ENCODE results near the gene PDE4A. TPM values are rescaled to one million over a fixed set of nuclear protein-coding genes. Genes with fewer than 3 reads are reported as not detected.
A peak's percentile ranks its signal among the peaks of the same experiment; 100 is the strongest.

PDE4A gene
- total RNA-seq, 2 donors from 2014 or later: 14.5 to 15.1 TPM

DNA sequence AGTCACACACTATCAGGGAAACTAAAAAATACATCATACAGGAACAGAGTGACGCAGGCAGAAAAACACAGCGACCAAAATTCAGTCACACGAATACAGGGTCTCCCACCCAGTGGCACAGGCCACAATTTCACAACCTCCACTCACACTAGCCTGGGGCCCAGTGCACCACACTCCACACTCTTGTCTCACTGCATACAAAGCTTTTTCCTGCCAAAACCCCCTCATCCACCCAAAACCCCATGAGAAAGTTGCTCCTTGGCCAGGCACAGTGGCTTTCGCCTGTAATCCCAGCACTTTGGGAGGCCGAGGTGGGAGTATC is 95.7 kb downstream of the PDE4A start:
- no peak for TF ChIP-seq POLR2A (IDR thresholded peaks at IDR 0.05)
- no peak for TF ChIP-seq POLR2AphosphoS5 (IDR thresholded peaks at IDR 0.05)
- TF ChIP-seq, protein P1, sequence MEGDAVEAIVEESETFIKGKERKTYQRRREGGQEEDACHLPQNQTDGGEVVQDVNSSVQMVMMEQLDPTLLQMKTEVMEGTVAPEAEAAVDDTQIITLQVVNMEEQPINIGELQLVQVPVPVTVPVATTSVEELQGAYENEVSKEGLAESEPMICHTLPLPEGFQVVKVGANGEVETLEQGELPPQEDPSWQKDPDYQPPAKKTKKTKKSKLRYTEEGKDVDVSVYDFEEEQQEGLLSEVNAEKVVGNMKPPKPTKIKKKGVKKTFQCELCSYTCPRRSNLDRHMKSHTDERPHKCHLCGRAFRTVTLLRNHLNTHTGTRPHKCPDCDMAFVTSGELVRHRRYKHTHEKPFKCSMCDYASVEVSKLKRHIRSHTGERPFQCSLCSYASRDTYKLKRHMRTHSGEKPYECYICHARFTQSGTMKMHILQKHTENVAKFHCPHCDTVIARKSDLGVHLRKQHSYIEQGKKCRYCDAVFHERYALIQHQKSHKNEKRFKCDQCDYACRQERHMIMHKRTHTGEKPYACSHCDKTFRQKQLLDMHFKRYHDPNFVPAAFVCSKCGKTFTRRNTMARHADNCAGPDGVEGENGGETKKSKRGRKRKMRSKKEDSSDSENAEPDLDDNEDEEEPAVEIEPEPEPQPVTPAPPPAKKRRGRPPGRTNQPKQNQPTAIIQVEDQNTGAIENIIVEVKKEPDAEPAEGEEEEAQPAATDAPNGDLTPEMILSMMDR (IDR thresholded peaks at IDR 0.05): no peak
- Histone ChIP-seq H3K9me3 (no peaks in the 10 kb centered on the region), H3K27ac (no peak overlapping the region), H3K27me3 (replicated peaks; ENCODE audit: insufficient read depth) (no peaks in the 10 kb centered on the region), H3K4me1 (replicated peaks) (no peaks in the 10 kb centered on the region), H3K36me3 (no peaks in the 10 kb centered on the region), H3K4me3 (no peak overlapping the region)
- intact Hi-C loops (cut with DNase I): no loop called here
- DNase-seq (ENCODE audit: low spot score): no peak
- WGBS: 88% methylated on average over 5 of the region's 5 CpGs

DNA sequence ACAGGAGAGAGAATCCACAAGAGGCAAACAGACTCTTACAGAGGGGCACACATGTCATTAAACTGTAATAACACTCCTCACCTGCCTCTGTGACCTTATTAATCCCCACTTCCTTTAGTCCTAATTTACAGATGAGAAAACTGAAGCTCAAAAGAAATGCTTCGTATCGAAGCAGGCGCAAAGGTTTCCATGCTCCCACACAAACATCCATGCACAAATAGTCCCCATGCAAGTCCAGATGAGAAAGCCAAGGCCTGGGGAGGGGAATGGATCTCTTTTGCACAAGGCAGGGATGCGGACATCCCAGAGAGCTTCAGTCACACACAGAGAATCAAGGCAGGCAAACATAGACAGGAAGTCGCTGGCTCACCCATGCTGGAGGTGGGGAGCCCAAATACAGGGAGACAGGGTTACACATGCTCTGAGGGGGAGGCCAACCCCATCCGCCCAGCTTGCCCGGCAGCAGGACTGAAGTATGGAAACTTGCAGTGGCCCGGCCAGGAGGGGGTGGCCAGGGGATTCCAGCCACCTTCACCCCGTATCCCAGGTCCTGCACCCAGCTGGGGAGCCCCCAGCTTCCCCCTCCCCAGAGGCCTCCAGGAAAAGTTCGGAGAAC is 96.4 kb downstream of the PDE4A start:
- H3K27me3 ChIP-seq (replicated peaks; ENCODE audit: insufficient read depth): no peaks in the 10 kb centered on the region
- TF ChIP-seq POLR2A (IDR thresholded peaks at IDR 0.05) (no peak), POLR2AphosphoS5 (IDR thresholded peaks at IDR 0.05) (no peak)
- TF ChIP-seq, protein P1 (IDR thresholded peaks at IDR 0.05): no peak
- peak overlapping the region; percentile 27 to 38 for H3K4me3 ChIP-seq
- H3K36me3 ChIP-seq: no peaks in the 10 kb centered on the region
- H3K4me1 ChIP-seq (replicated peaks): no peaks in the 10 kb centered on the region
- WGBS: 26% methylated on average over 10 of the region's 10 CpGs
- no peaks in the 10 kb centered on the region for H3K9me3 ChIP-seq
- no peak for DNase-seq (ENCODE audit: low spot score)
- intact Hi-C loops (cut with DNase I): no loop called here
- H3K27ac ChIP-seq: peak overlapping the region; percentile 53 to 56

DNA sequence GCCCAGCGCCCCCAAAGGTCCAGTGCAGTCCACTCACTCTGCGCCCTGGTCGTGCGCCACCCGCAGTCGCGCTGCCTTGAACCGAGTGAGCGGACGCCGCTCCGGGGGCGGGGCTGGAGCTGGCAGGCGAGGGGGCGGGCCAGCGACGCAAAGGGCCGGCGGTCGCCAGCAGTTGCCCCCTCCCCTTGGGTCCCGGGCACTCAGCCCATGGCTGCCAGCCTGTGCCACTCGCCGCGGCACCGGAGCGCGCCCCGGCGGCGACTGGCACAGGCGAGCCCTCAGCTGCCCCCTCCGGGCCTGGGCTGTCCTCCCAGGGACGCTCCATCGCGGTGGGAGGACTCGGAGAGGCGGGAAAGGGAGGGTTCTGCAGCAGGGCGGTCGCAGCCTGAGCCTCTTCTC is 97.0 kb downstream of the PDE4A start, which contains the start of gene S1PR5:
Gene S1PR5 (minus strand): TSS at position 87 of the 399 bp plus-strand sequence. CDS start 2,436 bp downstream, outside the sequence.
- TF ChIP-seq, protein P1 (IDR thresholded peaks at IDR 0.05): no peak
- peak; percentile 39 for TF ChIP-seq POLR2A (IDR thresholded peaks at IDR 0.05)
- Histone ChIP-seq H3K4me3 (peak within 1 kb of the TSS; percentile 27 to 38), H3K27me3 (replicated peaks; ENCODE audit: insufficient read depth) (no peaks in the 10 kb centered on the region), H3K27ac (peak within 1 kb of the TSS; percentile 53 to 56), H3K36me3 (no peaks in the 10 kb centered on the region), H3K4me1 (replicated peaks) (no peaks in the 10 kb centered on the region), H3K9me3 (no peaks in the 10 kb centered on the region)
- under 1% methylated on average over 30 of the region's 39 CpGs for WGBS
- DNase-seq (ENCODE audit: low spot score): no peak
- intact Hi-C loops (cut with DNase I): no loop called here

DNA sequence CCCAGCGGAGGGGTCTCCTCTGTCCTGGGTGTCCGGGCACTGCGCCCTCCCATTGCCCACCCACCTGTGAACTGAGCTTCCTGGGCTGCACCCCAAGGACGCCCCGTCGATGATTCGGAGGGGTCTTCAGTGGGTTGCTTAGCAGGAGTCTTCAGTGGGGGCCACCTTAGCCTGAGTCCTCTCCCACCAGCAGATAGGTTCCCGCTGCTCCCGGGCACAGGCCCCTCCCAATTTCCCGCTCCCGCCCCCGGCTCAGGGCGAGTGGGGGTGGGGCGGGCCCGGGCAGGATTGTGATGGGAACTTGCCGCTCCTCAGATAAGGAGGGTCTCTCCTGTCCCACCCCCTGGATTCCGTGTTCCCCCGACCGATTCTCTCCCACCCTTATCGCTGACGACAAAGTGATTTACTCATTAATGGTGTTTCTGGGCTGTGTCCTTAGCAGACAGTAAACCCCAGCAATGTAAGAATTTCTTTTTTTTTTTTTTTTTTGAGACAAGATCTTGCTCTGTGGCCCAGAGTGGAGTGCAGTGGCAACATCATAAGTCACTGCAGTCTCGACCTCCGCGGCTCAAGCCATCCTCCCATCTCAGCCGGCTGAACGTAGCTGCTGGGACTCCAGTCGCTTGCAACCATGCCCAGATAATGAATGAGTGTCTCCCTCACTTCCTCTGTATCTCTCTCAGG is 97.6 kb downstream of the PDE4A start:
- no peaks in the 10 kb centered on the region for H3K27me3 ChIP-seq (replicated peaks; ENCODE audit: insufficient read depth)

More for the DNA sequence above, 97.6 kb downstream of the PDE4A start:
- Histone ChIP-seq H3K4me3 (peak overlapping the region; percentile 27 to 38), H3K36me3 (no peaks in the 10 kb centered on the region), H3K9me3 (no peaks in the 10 kb centered on the region), H3K27ac (peak overlapping the region; percentile 53 to 56), H3K4me1 (replicated peaks) (no peaks in the 10 kb centered on the region)
- TF ChIP-seq POLR2A (IDR thresholded peaks at IDR 0.05) (peak; percentile 19), POLR2AphosphoS5 (IDR thresholded peaks at IDR 0.05) (peak; percentile 10)
- TF ChIP-seq, protein P1 (IDR thresholded peaks at IDR 0.05): no peak
- DNase-seq (ENCODE audit: low spot score): peak; percentile 38
- 2% methylated on average over 27 of the region's 27 CpGs for WGBS
- intact Hi-C loops (cut with DNase I): no loop called here
